ENCODE measurements around the gene COPZ2. TPM values are rescaled to one million over a fixed set of nuclear protein-coding genes. Genes with fewer than 3 reads are reported as not detected.
A peak's percentile ranks its signal among the peaks of the same experiment; 100 is the strongest.

COPZ2 gene
- total and polyA plus RNA-seq, 9 of the 15 experiments (the other 6 are each of a cell fraction or from before 2014, with no cell fraction given) = 0.22 to 0.49 TPM; not detected in 7

DNA sequence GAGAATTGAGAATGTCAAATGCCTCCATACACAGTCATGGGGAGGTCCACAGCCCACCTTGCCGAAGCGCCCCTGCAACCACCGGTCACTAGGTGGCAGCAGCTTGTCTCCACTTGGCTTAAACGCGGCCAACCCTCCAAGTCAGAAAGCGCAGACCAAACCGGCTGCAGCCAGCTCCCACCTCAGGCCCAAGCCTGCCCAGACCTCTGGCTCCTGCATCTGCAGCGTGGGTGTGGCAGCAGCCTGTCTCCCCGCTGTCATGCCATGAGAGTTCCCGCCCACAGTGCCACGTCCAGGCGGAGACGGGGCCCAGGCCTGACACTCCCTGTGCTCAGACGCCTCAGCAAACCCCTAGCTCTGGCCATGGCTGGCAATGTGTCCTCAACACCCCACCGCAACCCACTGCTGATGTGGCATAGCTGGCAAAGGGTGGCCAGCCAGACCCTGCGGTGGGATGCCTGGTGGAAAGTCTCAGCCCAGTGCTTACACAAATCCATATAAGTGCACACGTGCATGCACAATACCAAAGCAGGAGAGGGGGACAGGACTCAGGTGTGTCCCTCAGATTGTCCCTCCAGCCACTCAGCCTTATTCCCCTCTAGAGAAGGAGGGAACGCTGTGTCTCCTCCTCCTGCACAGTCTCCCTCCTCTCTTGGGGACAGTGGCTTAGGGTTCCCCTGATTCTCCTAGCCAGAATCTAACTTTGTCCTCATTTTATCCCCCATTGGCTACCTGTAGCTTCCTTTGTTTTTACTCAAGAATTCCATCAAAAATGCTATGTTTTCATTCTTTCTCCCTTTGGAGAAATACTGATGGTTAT is 10.9 kb downstream of the COPZ2 start (continued):
- TF ChIP-seq FOSL1 (tag; conservative IDR thresholded peaks at IDR 0.05) = no peak
- TF ChIP-seq, protein P1, sequence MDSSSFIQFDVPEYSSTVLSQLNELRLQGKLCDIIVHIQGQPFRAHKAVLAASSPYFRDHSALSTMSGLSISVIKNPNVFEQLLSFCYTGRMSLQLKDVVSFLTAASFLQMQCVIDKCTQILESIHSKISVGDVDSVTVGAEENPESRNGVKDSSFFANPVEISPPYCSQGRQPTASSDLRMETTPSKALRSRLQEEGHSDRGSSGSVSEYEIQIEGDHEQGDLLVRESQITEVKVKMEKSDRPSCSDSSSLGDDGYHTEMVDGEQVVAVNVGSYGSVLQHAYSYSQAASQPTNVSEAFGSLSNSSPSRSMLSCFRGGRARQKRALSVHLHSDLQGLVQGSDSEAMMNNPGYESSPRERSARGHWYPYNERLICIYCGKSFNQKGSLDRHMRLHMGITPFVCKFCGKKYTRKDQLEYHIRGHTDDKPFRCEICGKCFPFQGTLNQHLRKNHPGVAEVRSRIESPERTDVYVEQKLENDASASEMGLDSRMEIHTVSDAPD (CRISPR knock-in tag; IDR thresholded peaks at IDR 0.05) = no peak
- TF ChIP-seq SAFB2 (IDR thresholded peaks at IDR 0.05; ENCODE audit: borderline replicate concordance, low read depth, low read length, severe bottlenecking) = no peak
- peak; percentile 15; the same call in 1 of the 2 replicates for TF ChIP-seq HCFC1 (IDR thresholded peaks at IDR 0.05; ENCODE audit: low read depth, low read length)
- TF ChIP-seq CBX3 (IDR thresholded peaks at IDR 0.05; ENCODE audit: borderline replicate concordance in 1 of 2, low read length in 2 of 2) = no peak
- TF ChIP-seq, protein P2, sequence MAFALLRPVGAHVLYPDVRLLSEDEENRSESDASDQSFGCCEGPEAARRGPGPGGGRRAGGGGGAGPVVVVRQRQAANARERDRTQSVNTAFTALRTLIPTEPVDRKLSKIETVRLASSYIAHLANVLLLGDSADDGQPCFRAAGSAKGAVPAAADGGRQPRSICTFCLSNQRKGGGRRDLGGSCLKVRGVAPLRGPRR (CRISPR knock-in tag; IDR thresholded peaks at IDR 0.05) = no peak
- no peak for TF ChIP-seq MAFF (IDR thresholded peaks at IDR 0.05; ENCODE audit: low read length)
- TF ChIP-seq, protein P3, sequence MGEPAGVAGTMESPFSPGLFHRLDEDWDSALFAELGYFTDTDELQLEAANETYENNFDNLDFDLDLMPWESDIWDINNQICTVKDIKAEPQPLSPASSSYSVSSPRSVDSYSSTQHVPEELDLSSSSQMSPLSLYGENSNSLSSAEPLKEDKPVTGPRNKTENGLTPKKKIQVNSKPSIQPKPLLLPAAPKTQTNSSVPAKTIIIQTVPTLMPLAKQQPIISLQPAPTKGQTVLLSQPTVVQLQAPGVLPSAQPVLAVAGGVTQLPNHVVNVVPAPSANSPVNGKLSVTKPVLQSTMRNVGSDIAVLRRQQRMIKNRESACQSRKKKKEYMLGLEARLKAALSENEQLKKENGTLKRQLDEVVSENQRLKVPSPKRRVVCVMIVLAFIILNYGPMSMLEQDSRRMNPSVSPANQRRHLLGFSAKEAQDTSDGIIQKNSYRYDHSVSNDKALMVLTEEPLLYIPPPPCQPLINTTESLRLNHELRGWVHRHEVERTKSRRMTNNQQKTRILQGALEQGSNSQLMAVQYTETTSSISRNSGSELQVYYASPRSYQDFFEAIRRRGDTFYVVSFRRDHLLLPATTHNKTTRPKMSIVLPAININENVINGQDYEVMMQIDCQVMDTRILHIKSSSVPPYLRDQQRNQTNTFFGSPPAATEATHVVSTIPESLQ (CRISPR knock-in tag; IDR thresholded peaks at IDR 0.05) = no peak
- peak; percentile 12; the same call in 1 of the 2 replicates for TF ChIP-seq SP1 (CRISPR knock-in tag; IDR thresholded peaks at IDR 0.05)
- TF ChIP-seq POLR2B (IDR thresholded peaks at IDR 0.05; ENCODE audit: low read depth, partially characterized antibody) = no peak
- TF ChIP-seq TAF1 (IDR thresholded peaks at IDR 0.05; ENCODE audit: control insufficient read depth, extremely low read depth, insufficient read depth, low read length, severe bottlenecking) = no peak
- TF ChIP-seq, protein P4, sequence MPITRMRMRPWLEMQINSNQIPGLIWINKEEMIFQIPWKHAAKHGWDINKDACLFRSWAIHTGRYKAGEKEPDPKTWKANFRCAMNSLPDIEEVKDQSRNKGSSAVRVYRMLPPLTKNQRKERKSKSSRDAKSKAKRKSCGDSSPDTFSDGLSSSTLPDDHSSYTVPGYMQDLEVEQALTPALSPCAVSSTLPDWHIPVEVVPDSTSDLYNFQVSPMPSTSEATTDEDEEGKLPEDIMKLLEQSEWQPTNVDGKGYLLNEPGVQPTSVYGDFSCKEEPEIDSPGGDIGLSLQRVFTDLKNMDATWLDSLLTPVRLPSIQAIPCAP (CRISPR knock-in tag; IDR thresholded peaks at IDR 0.05; ENCODE audit: borderline replicate concordance) = no peak
- TF ChIP-seq RFX7 (CRISPR knock-in tag; IDR thresholded peaks at IDR 0.05) = no peak
- no peak for TF ChIP-seq RAD51 (IDR thresholded peaks at IDR 0.05; ENCODE audit: borderline replicate concordance, low read depth)
- TF ChIP-seq, protein P5, sequence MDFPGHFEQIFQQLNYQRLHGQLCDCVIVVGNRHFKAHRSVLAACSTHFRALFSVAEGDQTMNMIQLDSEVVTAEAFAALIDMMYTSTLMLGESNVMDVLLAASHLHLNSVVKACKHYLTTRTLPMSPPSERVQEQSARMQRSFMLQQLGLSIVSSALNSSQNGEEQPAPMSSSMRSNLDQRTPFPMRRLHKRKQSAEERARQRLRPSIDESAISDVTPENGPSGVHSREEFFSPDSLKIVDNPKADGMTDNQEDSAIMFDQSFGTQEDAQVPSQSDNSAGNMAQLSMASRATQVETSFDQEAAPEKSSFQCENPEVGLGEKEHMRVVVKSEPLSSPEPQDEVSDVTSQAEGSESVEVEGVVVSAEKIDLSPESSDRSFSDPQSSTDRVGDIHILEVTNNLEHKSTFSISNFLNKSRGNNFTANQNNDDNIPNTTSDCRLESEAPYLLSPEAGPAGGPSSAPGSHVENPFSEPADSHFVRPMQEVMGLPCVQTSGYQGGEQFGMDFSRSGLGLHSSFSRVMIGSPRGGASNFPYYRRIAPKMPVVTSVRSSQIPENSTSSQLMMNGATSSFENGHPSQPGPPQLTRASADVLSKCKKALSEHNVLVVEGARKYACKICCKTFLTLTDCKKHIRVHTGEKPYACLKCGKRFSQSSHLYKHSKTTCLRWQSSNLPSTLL (IDR thresholded peaks at IDR 0.05) = no peak
- TF ChIP-seq SPI1 (IDR thresholded peaks at IDR 0.05; ENCODE audit: borderline replicate concordance, low read depth, low read length) = no peak
- no peak for TF ChIP-seq ZFP30 (CRISPR knock-in tag; IDR thresholded peaks at IDR 0.05; ENCODE audit: borderline replicate concordance)

Data from K562 (cell line).